Lower leg skin (tissue), 4 donors: ENCODE measurements around the gene TRPM2. TPM values are rescaled to one million over a fixed set of nuclear protein-coding genes. Genes with fewer than 3 reads are reported as not detected.

Source experiments
- DNase-seq, 2 donors: peaks; one replicate each; pipeline ENCODE4 v3.0.0-alpha.2; 2019; ENCODE audit warnings: low spot score in 2 of 2
- H3K4me3 ChIP-seq: fragments of 200-600 bp; sonication (generic); 2 replicates; pipeline ENCODE4 v1.5.1; 2017; ENCODE audit warnings: mild to moderate bottlenecking, low read depth; ENCODE audit not compliant: poor library complexity, severe bottlenecking
- POLR2A ChIP-seq, 2 donors: fragments of 450-650 bp; IDR thresholded peaks; one replicate each; pipeline ENCODE4 v1.6.1; 2016 to 2017; ENCODE audit warnings: antibody characterized with exemption in 2 of 2, mild to moderate bottlenecking in 1 of 2, moderate library complexity in 1 of 2
- WGBS, 2 donors: methylation state at CpG; one replicate each; pipeline ENCODE4 v1.1.5; 2018; 5-methylcytosine and 5-hydroxymethylcytosine counted together
- intact Hi-C: fragments of 100-400 bp; cut with DNase I; formaldehyde crosslinking; loops from one replicate; pipeline ENCODE4 v1.15.0; 2023; ENCODE audit warnings: low total_unique reads
- total RNA-seq, 4 donors: library from RNA; depleted of rRNA; stranded (reverse); fragments of >200 nt; gene quantifications; one replicate each; pipeline ENCODE4 v1.1.0, GENCODE V29; 2016
- TF ChIP-seq, protein P1 (sequence below), 3 donors: fragments of 450-650 bp; IDR thresholded peaks; one replicate each; pipeline ENCODE4 v1.5.1; 2016; ENCODE audit warnings: antibody characterized with exemption in 3 of 3, mild to moderate bottlenecking in 3 of 3, moderate library complexity in 2 of 3

TRPM2 gene
- total RNA-seq, 4 donors from 2014 or later: 1.9 to 9.4 (median 2.2) TPM

DNA sequence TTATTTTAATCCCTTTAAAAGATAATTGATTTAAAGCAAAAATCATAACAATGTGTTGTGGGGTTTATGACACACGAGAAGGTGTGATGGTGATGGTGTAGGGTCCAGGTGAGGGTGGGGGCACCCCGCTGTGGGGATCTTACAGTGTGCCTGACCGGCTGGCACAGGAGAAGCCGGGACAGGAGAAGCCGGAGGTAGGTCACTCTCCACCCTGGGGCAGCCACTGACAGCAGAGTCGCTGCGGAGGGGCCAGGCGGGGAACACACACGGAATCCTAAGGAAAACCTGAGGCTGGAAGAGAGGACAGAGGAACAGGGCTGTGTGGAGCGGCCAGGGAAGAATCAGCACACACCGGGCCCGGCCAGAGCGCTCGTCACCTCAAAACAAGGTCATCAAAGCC lies 97.6 kb downstream of the TRPM2 start:
- intact Hi-C loops: no loop called here
- WGBS, 2 donors: 71 to 83% methylated on average over 14 of the region's 14 CpGs
- peak in 1 of 2 donors; percentile 77 for DNase-seq
- H3K4me3 ChIP-seq: no peak overlapping the region
- TF ChIP-seq POLR2A (IDR thresholded peaks at IDR 0.05): no peak

DNA sequence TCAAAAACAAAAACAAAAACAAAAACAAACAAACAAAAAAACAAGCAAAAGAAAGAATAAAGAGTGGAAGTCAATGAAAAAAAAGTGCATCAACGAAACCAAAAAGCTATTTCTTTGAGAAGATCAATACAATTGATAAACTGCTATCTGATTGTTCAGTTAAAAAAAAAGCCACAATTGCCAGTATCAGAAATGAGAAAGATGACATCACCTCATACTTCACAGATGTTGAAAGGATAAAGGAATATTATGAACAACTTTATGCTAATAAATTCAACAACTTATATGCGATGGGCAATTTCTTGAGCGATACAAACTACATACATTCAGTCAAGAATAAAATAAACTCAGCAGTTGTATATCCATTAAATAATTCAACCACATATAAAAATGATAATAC lies 99.7 kb downstream of the TRPM2 start:
- H3K4me3 ChIP-seq: no peak overlapping the region
- DNase-seq: no peak
- intact Hi-C loops: no loop called here
- WGBS, 2 donors: 92 to 93% methylated on average over 3 of the region's 3 CpGs
- TF ChIP-seq POLR2A (IDR thresholded peaks at IDR 0.05): no peak
- TF ChIP-seq, protein P1, sequence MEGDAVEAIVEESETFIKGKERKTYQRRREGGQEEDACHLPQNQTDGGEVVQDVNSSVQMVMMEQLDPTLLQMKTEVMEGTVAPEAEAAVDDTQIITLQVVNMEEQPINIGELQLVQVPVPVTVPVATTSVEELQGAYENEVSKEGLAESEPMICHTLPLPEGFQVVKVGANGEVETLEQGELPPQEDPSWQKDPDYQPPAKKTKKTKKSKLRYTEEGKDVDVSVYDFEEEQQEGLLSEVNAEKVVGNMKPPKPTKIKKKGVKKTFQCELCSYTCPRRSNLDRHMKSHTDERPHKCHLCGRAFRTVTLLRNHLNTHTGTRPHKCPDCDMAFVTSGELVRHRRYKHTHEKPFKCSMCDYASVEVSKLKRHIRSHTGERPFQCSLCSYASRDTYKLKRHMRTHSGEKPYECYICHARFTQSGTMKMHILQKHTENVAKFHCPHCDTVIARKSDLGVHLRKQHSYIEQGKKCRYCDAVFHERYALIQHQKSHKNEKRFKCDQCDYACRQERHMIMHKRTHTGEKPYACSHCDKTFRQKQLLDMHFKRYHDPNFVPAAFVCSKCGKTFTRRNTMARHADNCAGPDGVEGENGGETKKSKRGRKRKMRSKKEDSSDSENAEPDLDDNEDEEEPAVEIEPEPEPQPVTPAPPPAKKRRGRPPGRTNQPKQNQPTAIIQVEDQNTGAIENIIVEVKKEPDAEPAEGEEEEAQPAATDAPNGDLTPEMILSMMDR (IDR thresholded peaks at IDR 0.05): no peak

DNA sequence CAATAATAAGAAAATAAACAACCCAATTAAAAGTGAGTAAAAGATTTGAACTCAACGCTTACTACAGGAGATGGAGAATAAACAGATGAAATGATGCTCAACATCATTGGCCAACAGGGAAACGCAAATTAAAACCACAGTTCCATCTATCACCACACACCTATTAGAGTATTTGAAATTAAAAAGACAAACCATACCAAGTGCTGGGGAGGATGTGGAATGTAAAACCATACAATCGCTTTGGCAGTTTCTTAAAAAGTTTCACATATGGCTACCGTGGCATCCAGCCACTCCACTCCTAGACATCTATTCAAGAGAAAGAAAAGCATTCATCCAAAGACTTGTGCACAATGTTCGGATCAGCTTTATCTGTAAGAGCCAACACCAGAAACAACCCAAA lies 100.6 kb downstream of the TRPM2 start:
- 84 to 91% methylated on average over 5 of the region's 5 CpGs for WGBS, 2 donors
- no peak overlapping the region for H3K4me3 ChIP-seq
- DNase-seq: no peak
- intact Hi-C loops: no loop called here
- TF ChIP-seq, protein P1 (IDR thresholded peaks at IDR 0.05): no peak
- no peak for TF ChIP-seq POLR2A (IDR thresholded peaks at IDR 0.05)

DNA sequence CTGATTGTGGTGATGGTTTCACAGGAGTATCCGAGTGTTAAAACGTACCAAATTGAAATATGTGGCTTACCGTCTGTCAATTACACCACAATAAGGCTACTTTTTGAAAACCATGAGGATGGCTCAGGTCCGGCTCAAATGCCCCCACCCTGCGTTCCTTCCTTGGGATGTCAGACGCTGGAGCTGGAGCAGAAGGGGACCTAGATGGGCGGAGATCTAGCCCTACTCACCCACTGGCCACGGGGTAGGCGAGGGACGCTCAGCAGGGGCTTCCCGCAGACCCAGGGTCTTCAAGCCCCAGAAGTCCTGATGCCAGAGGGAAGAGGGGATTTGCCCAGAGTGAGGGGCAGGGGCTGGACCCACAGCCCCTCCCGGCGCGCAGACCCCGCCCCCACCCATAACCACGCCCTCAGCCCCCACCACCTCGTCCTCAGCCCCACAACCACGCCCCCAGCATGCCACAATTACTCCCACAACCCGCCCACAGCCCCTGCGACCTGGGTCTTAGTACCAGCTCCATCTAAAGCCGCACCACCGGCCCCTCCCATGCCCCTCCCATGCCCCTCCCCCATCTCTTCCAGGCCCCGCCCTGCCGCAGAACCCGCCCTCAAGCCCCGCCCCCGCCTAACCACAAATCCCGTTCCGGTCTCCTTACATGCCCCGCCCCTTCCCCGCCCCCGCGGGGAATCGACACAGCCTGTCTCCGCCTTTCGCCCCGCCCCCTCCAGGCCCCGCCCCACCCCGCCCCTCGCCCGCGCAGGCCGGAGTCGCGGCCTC lies 101.5 kb downstream of the TRPM2 start, which contains the start of gene LRRC3:
LRRC3 (plus strand) TSS at position 764 of the 777 bp plus-strand sequence. CDS start 1,135 bp downstream, outside the sequence.
- TF ChIP-seq, protein P1 (IDR thresholded peaks at IDR 0.05): no peak
- TF ChIP-seq POLR2A (IDR thresholded peaks at IDR 0.05): no peak
- peak; percentile 75 to 94 for DNase-seq
- WGBS, 2 donors: 7 to 9% methylated on average over 33 to 35 of the region's 45 CpGs
- intact Hi-C loops: no loop called here
- H3K4me3 ChIP-seq: peak within 1 kb of the TSS; percentile 46

DNA sequence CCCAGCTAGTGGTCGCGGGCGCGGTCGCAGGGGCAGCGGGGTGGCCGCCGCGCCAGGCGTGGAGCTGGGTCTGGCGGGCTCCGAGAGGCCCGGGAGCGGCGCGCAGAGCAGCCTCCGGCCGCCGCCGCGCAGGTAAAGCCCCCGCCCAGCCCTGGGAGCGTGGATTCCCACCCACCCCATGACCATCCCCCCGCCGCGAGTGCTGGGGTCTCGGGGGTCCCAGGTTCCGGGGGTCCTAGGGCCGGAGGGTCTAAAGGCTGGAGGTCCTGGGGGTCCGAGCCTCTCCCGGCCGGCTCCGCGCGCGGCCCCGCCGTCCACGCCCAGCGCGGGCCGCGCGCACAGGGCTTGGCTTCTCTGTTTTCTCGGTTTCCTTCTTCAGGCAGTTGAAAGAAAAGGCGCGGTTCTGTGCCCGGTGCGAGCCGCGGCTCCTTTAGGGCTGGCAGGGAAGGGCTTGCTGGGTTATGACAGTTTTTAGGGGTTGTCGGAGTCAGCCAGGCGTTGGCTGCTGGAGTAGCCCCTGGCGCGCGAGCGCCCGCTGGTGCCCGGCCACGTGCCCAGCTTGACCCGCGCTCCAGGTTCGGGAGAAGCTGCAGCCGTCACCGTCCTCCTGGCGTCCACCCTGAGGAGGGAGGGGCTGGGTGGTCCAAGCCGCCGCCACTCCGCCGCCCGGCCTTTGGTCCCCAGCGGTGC lies 102.2 kb downstream of the TRPM2 start:
- 0 to 1% methylated on average over 17 to 24 of the region's 72 CpGs for WGBS, 2 donors
- intact Hi-C loops: no loop called here
- H3K4me3 ChIP-seq: peak overlapping the region; percentile 46
- DNase-seq: no peak
- TF ChIP-seq POLR2A (IDR thresholded peaks at IDR 0.05): no peak
- TF ChIP-seq, protein P1 (IDR thresholded peaks at IDR 0.05): no peak

DNA sequence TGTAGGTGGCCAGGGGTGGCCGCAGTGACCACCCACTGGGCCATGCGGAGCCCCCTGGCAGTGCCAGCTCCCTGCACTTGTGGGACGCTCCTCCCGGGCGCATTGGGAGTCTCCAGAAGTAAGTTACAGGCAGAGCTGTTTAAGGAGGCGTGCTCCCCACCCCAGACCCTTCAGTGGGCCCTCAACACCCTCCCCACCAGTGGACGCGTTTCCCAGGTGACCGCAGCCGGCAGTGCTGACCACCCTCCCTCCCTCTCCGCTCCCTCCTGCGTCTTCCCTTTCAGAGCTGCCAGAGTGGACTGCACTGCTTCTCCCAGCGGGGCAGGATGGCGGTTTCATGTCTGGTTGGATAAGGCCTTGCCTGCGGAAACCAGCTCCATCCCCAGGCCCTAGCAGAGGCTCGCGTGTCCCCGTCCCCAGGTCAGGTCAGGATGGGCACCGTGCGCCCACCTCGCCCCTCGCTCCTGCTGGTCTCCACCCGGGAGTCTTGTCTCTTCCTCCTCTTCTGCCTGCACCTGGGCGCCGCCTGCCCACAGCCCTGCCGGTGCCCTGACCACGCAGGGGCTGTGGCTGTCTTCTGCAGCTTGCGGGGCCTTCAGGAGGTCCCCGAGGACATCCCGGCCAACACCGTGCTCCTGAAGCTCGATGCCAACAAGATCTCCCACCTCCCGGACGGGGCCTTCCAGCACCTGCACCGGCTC lies 102.9 kb downstream of the TRPM2 start:
- DNase-seq: no peak
- intact Hi-C loops: no loop called here
- H3K4me3 ChIP-seq: no peak overlapping the region
- 79 to 90% methylated on average over 26 to 34 of the region's 35 CpGs for WGBS, 2 donors
- TF ChIP-seq POLR2A (IDR thresholded peaks at IDR 0.05): no peak
- TF ChIP-seq, protein P1 (IDR thresholded peaks at IDR 0.05): no peak
